Activated naive CD8-positive, alpha-beta T cell treated with anti-CD3 and anti-CD28 coated beads, Interleukin-2, amount 10 ng/mL, durations not matched to agents 7 days and 5 days (primary cell): ENCODE results near the gene DDX60. TPM values are rescaled to one million over a fixed set of nuclear protein-coding genes. Genes with fewer than 3 reads are reported as not detected.
"Not testable (repeated sequence)": the region's sequence is repeated elsewhere in the genome, so short reads cannot be mapped to it uniquely, and the experiment has no call there.

ENCODE experiments used
- ATAC-seq: fragments of 150-1000 bp; cut with Tn5 transposase; one replicate; pipeline ENCODE4 v1.10.0; 2021; ENCODE audit warnings: low read depth, moderate library complexity
- POLR2A ChIA-PET: fragments of 350-600 bp; sonication (Branson Sonifier 250); formaldehyde crosslinking; loops from one replicate; lab custom pipeline; 2021; ENCODE audit warnings: antibody characterized with exemption; lab: Charles Lee
- DNase-seq: peaks from one replicate; pipeline ENCODE4 v3.0.0; 2021
- H3K27ac Mint-ChIP-seq: one replicate; pipeline ENCODE4 v1.8.0; 2022; ENCODE audit warnings: mild to moderate bottlenecking, mixed read lengths
- H3K27me3 Mint-ChIP-seq: one replicate; pipeline ENCODE4 v1.8.0; 2022; ENCODE audit warnings: mild to moderate bottlenecking, moderate library complexity, mixed read lengths
- H3K36me3 Mint-ChIP-seq: one replicate; pipeline ENCODE4 v1.8.0; 2021; ENCODE audit warnings: mild to moderate bottlenecking, mixed read lengths
- H3K4me1 Mint-ChIP-seq: one replicate; pipeline ENCODE4 v1.8.0; 2021; ENCODE audit warnings: mixed read lengths
- H3K4me3 Mint-ChIP-seq: one replicate; pipeline ENCODE4 v1.8.0; 2022; ENCODE audit warnings: mild to moderate bottlenecking, moderate library complexity, mixed read lengths
- H3K9me3 Mint-ChIP-seq: one replicate; pipeline ENCODE4 v1.8.0; 2021; ENCODE audit warnings: mixed read lengths
- total RNA-seq, 2 experiments: library from RNA; stranded (reverse); gene quantifications; one replicate each; pipeline ENCODE4 v1.2.3, GENCODE V29; 2021

Gene DDX60
- total RNA-seq: 100 to 1,000 TPM; 137 to 141 TPM

GRCh38 chr4:168318266-168318895 lies at the start of gene DDX60:
Gene DDX60, minus strand, starts transcription at chr4:168318752. Its CDS starts 7,493 bp downstream, at chr4:168311259.
- DNase-seq (peak; percentile 84), ATAC-seq (peak; percentile 94)
- H3K4me3 Mint-ChIP-seq: peak within 1 kb of the TSS; percentile 95
- H3K27ac Mint-ChIP-seq: peak within 1 kb of the TSS; percentile 89
- peaks cover 14% of the 10 kb centered on the region for H3K9me3 Mint-ChIP-seq
- peaks cover 57% of the 10 kb centered on the region for H3K4me1 Mint-ChIP-seq
- no peaks in the 10 kb centered on the region for H3K27me3 Mint-ChIP-seq
- POLR2A ChIA-PET: interaction anchor here (0.7 to 2.6 kb wide), 12 partner anchors 11 to 1294 kb away, joined by 3 to 38 read pairs (median 4); partner anchors contain the start of genes DDX60L and NEK1
- peaks cover 58% of the 10 kb centered on the region for H3K36me3 Mint-ChIP-seq

GRCh38 chr4:168367065-168367464 lies 48.5 kb upstream of the DDX60 start:
- Mint-ChIP-seq H3K27ac (no peak overlapping the region), H3K4me1 (peaks cover 6% of the 10 kb centered on the region), H3K9me3 (peaks cover 5% of the 10 kb centered on the region), H3K4me3 (no peak overlapping the region), H3K27me3 (no peaks in the 10 kb centered on the region), H3K36me3 (peaks cover 84% of the 10 kb centered on the region)
- ATAC-seq: no peak
- no peak for DNase-seq
- POLR2A ChIA-PET: no interaction called here

GRCh38 chr4:168362025-168362401 lies 43.5 kb upstream of the DDX60 start:
- no peaks in the 10 kb centered on the region for H3K27me3 Mint-ChIP-seq
- H3K9me3 Mint-ChIP-seq: peaks cover 8% of the 10 kb centered on the region
- H3K36me3 Mint-ChIP-seq: peaks cover 85% of the 10 kb centered on the region
- ATAC-seq (no peak), DNase-seq (no peak)
- POLR2A ChIA-PET: no interaction called here
- peaks cover 6% of the 10 kb centered on the region for H3K4me1 Mint-ChIP-seq
- no peak overlapping the region for H3K27ac Mint-ChIP-seq
- no peak overlapping the region for H3K4me3 Mint-ChIP-seq

GRCh38 chr4:168361365-168362024 lies 42.9 kb upstream of the DDX60 start:
- H3K9me3 Mint-ChIP-seq: peaks cover 8% of the 10 kb centered on the region
- no peak for ATAC-seq

GRCh38 chr4:168360271-168360670 lies 41.7 kb upstream of the DDX60 start:
- peaks cover 6% of the 10 kb centered on the region for H3K9me3 Mint-ChIP-seq
- ATAC-seq (no peak), DNase-seq (no peak)
- no peaks in the 10 kb centered on the region for H3K27me3 Mint-ChIP-seq
- POLR2A ChIA-PET: no interaction called here
- no peak overlapping the region for H3K4me3 Mint-ChIP-seq
- no peak overlapping the region for H3K27ac Mint-ChIP-seq
- H3K4me1 Mint-ChIP-seq: peaks cover 6% of the 10 kb centered on the region
- peaks cover 85% of the 10 kb centered on the region for H3K36me3 Mint-ChIP-seq

More at GRCh38 chr4:168361365-168362024, 42.9 kb upstream of the DDX60 start:
- DNase-seq: no peak
- peaks cover 6% of the 10 kb centered on the region for H3K4me1 Mint-ChIP-seq
- peaks cover 86% of the 10 kb centered on the region for H3K36me3 Mint-ChIP-seq
- POLR2A ChIA-PET: no interaction called here
- no peaks in the 10 kb centered on the region for H3K27me3 Mint-ChIP-seq
- no peak overlapping the region for H3K27ac Mint-ChIP-seq
- no peak overlapping the region for H3K4me3 Mint-ChIP-seq

- Mint-ChIP-seq H3K27ac (no peak overlapping the region), H3K27me3 (no peaks in the 10 kb centered on the region), H3K36me3 (peaks cover 79% of the 10 kb centered on the region), H3K9me3 (peaks cover 4% of the 10 kb centered on the region), H3K4me3 (no peak overlapping the region), H3K4me1 (peaks cover 1% of the 10 kb centered on the region)
- POLR2A ChIA-PET: no interaction called here
- DNase-seq (no peak), ATAC-seq (no peak)
Measured at GRCh38 chr4:168357941-168358340, 39.4 kb upstream of the DDX60 start.

- no peak for ATAC-seq
- POLR2A ChIA-PET: no interaction called here
- peaks cover 60% of the 10 kb centered on the region for H3K36me3 Mint-ChIP-seq
Measured at GRCh38 chr4:168353746-168354145, 35.2 kb upstream of the DDX60 start.

GRCh38 chr4:168337550-168337940 lies 19.0 kb upstream of the DDX60 start:
- peaks cover 6% of the 10 kb centered on the region for H3K9me3 Mint-ChIP-seq
- peaks cover 20% of the 10 kb centered on the region for H3K36me3 Mint-ChIP-seq
- H3K27me3 Mint-ChIP-seq: no peaks in the 10 kb centered on the region
- no peak overlapping the region for H3K4me3 Mint-ChIP-seq
- DNase-seq (no peak), ATAC-seq (no peak)
- peaks cover 4% of the 10 kb centered on the region for H3K4me1 Mint-ChIP-seq
- no peak overlapping the region for H3K27ac Mint-ChIP-seq
- POLR2A ChIA-PET: no interaction called here

More at GRCh38 chr4:168353746-168354145, 35.2 kb upstream of the DDX60 start:
- Mint-ChIP-seq H3K27me3 (no peaks in the 10 kb centered on the region), H3K4me1 (no peaks in the 10 kb centered on the region), H3K9me3 (peaks cover 27% of the 10 kb centered on the region), H3K4me3 (no peak overlapping the region), H3K27ac (no peak overlapping the region)
- DNase-seq: no peak

GRCh38 chr4:168336837-168337549 lies 18.4 kb upstream of the DDX60 start:
- Mint-ChIP-seq H3K4me1 (peaks cover 4% of the 10 kb centered on the region), H3K9me3 (peaks cover 6% of the 10 kb centered on the region), H3K4me3 (no peak overlapping the region), H3K36me3 (peaks cover 20% of the 10 kb centered on the region), H3K27ac (no peak overlapping the region), H3K27me3 (no peaks in the 10 kb centered on the region)
- ATAC-seq (no peak), DNase-seq (no peak)
- POLR2A ChIA-PET: no interaction called here

GRCh38 chr4:168335621-168336020 lies 17.1 kb upstream of the DDX60 start:
- Mint-ChIP-seq H3K36me3 (peaks cover 16% of the 10 kb centered on the region), H3K4me1 (peaks cover 4% of the 10 kb centered on the region), H3K27ac (no peak overlapping the region), H3K4me3 (no peak overlapping the region), H3K9me3 (no peaks in the 10 kb centered on the region), H3K27me3 (no peaks in the 10 kb centered on the region)
- POLR2A ChIA-PET: interaction anchor here (0.7 kb wide), 1 partner anchor 18 kb away, joined by 3 read pairs; no protein-coding TSS in a partner anchor
- DNase-seq (no peak), ATAC-seq (no peak)

- H3K27me3 Mint-ChIP-seq: no peaks in the 10 kb centered on the region
- H3K36me3 Mint-ChIP-seq: peaks cover 28% of the 10 kb centered on the region
- POLR2A ChIA-PET: interaction anchor here (0.6 kb wide), 1 partner anchor 29 kb away, joined by 3 read pairs; no protein-coding TSS in a partner anchor
- ATAC-seq (no peak), DNase-seq (no peak)
- H3K4me3 Mint-ChIP-seq: no peak overlapping the region
- H3K4me1 Mint-ChIP-seq: peaks cover 4% of the 10 kb centered on the region
- H3K9me3 Mint-ChIP-seq: no peaks in the 10 kb centered on the region
- H3K27ac Mint-ChIP-seq: no peak overlapping the region
Measured at GRCh38 chr4:168334053-168334452, 15.5 kb upstream of the DDX60 start.

- POLR2A ChIA-PET, DNase-seq, ATAC-seq, H3K27ac Mint-ChIP-seq, H3K9me3 Mint-ChIP-seq, H3K27me3 Mint-ChIP-seq, H3K4me3 Mint-ChIP-seq, H3K4me1 Mint-ChIP-seq: not testable (repeated sequence)
- H3K36me3 Mint-ChIP-seq: peaks cover 31% of the 10 kb centered on the region
Measured at GRCh38 chr4:168330575-168330974, 12.0 kb upstream of the DDX60 start.

GRCh38 chr4:168325591-168325990 lies 7.0 kb upstream of the DDX60 start:
- H3K9me3 Mint-ChIP-seq: peaks cover 19% of the 10 kb centered on the region
- no peak overlapping the region for H3K4me3 Mint-ChIP-seq
- peaks cover 13% of the 10 kb centered on the region for H3K4me1 Mint-ChIP-seq
- no peaks in the 10 kb centered on the region for H3K27me3 Mint-ChIP-seq
- ATAC-seq (no peak), DNase-seq (no peak)
- H3K36me3 Mint-ChIP-seq: peaks cover 53% of the 10 kb centered on the region
- H3K27ac Mint-ChIP-seq: no peak overlapping the region
- POLR2A ChIA-PET: no interaction called here
